Liver (tissue), 9 donors: ENCODE results near the gene CDH4. TPM values are rescaled to one million over a fixed set of nuclear protein-coding genes. Genes with fewer than 3 reads are reported as not detected.

Experiments
- DNase-seq: peaks from one replicate; pipeline ENCODE4 v3.0.0-alpha.2; 2017; ENCODE audit warnings: low spot score
- H3K27ac ChIP-seq, 2 donors: one replicate each; pipeline ENCODE4 v1.7.0; 2013; ENCODE audit warnings: inconsistent platforms in 2 of 2, low read length in 2 of 2, control low read depth in 1 of 2, low read depth in 1 of 2, mild to moderate bottlenecking in 1 of 2
- H3K27me3 ChIP-seq, 4 donors: one replicate each; pipeline versions ENCODE4 v1.6.1 to v1.7.0; 2013; ENCODE audit warnings: low read length in 3 of 4, inconsistent platforms in 1 of 4, mild to moderate bottlenecking in 1 of 4, moderate library complexity in 1 of 4; ENCODE audit not compliant: control insufficient read depth in 4 of 4, insufficient read depth in 4 of 4
- H3K36me3 ChIP-seq, 4 donors: one replicate each; pipeline versions ENCODE4 v1.6.1 to v1.7.0; 2013; ENCODE audit warnings: low read length in 3 of 4, mild to moderate bottlenecking in 3 of 4, low read depth in 1 of 4, moderate library complexity in 1 of 4; ENCODE audit not compliant: control insufficient read depth in 4 of 4, insufficient read depth in 3 of 4
- H3K4me1 ChIP-seq, 4 donors: one replicate each; pipeline versions ENCODE4 v1.6.1 to v1.7.0; 2013; ENCODE audit warnings: low read length in 3 of 4, mild to moderate bottlenecking in 3 of 4, moderate library complexity in 1 of 4; ENCODE audit not compliant: control insufficient read depth in 4 of 4, insufficient read depth in 4 of 4
- H3K4me3 ChIP-seq, 3 donors: one replicate each; pipeline versions ENCODE4 v1.6.1 to v1.7.0; 2013; ENCODE audit warnings: low read length in 3 of 3, control low read depth in 1 of 3, low read depth in 1 of 3, mild to moderate bottlenecking in 1 of 3
- H3K9ac ChIP-seq, 2 donors: one replicate each; pipeline ENCODE4 v1.7.0; 2013; ENCODE audit warnings: low read length in 2 of 2, mild to moderate bottlenecking in 2 of 2, moderate library complexity in 2 of 2, control low read depth in 1 of 2, low read depth in 1 of 2
- H3K9me3 ChIP-seq, 4 donors: one replicate each; pipeline versions ENCODE4 v1.6.1 to v1.7.0; 2013; ENCODE audit warnings: low read length in 3 of 4; ENCODE audit not compliant: control insufficient read depth in 4 of 4
- CTCF ChIP-seq: fragments of 150-350 bp; IDR thresholded peaks from 2 replicates; pipeline ENCODE4 v1.5.1; 2017; ENCODE audit warnings: improper control_type of control experiment, low read depth, low read length; ENCODE audit not compliant: missing input control
- EGR1 ChIP-seq, 2 donors: IDR thresholded peaks; 2 replicates each; pipeline ENCODE4 v1.6.1; 2016 to 2018; ENCODE audit warnings: antibody characterized with exemption in 2 of 2, low read depth in 2 of 2
- FOXA1 ChIP-seq: IDR thresholded peaks from 2 replicates; pipeline ENCODE4 v1.6.1; 2016; ENCODE audit warnings: antibody characterized with exemption
- FOXA2 ChIP-seq: IDR thresholded peaks from 2 replicates; pipeline ENCODE4 v1.6.1; 2016; ENCODE audit warnings: antibody characterized with exemption
- GABPA ChIP-seq, 2 donors: IDR thresholded peaks in 1 of 2; conservative IDR thresholded peaks in 1 of 2; 2 replicates each; pipeline ENCODE4 v1.6.1; 2016; ENCODE audit warnings: antibody characterized with exemption in 2 of 2, mild to moderate bottlenecking in 1 of 2, moderate library complexity in 1 of 2
- HNF4A ChIP-seq, 2 donors: conservative IDR thresholded peaks; 2 replicates each; pipeline ENCODE4 v1.6.1; 2016; ENCODE audit warnings: antibody characterized with exemption in 2 of 2, mild to moderate bottlenecking in 2 of 2
- HNF4G ChIP-seq: IDR thresholded peaks from 2 replicates; pipeline ENCODE4 v1.6.1; 2016; ENCODE audit warnings: antibody characterized with exemption
- NR2F2 ChIP-seq: IDR thresholded peaks from 2 replicates; pipeline ENCODE4 v1.6.1; 2016; ENCODE audit warnings: antibody characterized with exemption
- RAD21 ChIP-seq, 2 donors: IDR thresholded peaks; 2 replicates each; pipeline ENCODE4 v1.6.1; 2016; ENCODE audit warnings: antibody characterized with exemption in 2 of 2, mild to moderate bottlenecking in 2 of 2
- RXRA ChIP-seq, 2 donors: IDR thresholded peaks; 2 replicates each; pipeline ENCODE4 v1.6.1; 2017 to 2018; ENCODE audit warnings: antibody characterized with exemption in 2 of 2, mild to moderate bottlenecking in 1 of 2
- SP1 ChIP-seq: IDR thresholded peaks from 2 replicates; pipeline ENCODE4 v1.6.1; 2018; ENCODE audit warnings: antibody characterized with exemption, mild to moderate bottlenecking
- TAF1 ChIP-seq: conservative IDR thresholded peaks from 2 replicates; pipeline ENCODE4 v1.6.1; 2016; ENCODE audit warnings: antibody characterized with exemption, mild to moderate bottlenecking
- YY1 ChIP-seq: IDR thresholded peaks from 2 replicates; pipeline ENCODE4 v1.6.1; 2016; ENCODE audit warnings: antibody characterized with exemption, mild to moderate bottlenecking
- ZBTB33 ChIP-seq: IDR thresholded peaks from 2 replicates; pipeline ENCODE4 v1.6.1; 2016; ENCODE audit warnings: antibody characterized with exemption
- WGBS: extraction: QIAGEN DNeasy Blood & Tissue Kit; methylation state at CpG from one replicate; pipeline ENCODE4 v1.1.7; 2013; 5-methylcytosine and 5-hydroxymethylcytosine counted together
- polyA plus RNA-seq, 2 donors: library from polyadenylated mRNA; stranded (reverse) in 1 of 2; unstranded in 1 of 2; fragments of 200-250 nt in 1 of 2; fragments of >200 nt in 1 of 2; fragmentation: Nextera tagmentation in 1 of 2; extraction: Ambion mirVana in 1 of 2; gene quantifications; one replicate each; pipeline versions ENCODE4 v1.2.1 to v1.2.3, GENCODE V29; 2013 to 2015
- total RNA-seq, 2 donors: library from RNA; depleted of rRNA; stranded (reverse); fragments of >200 nt; gene quantifications; one replicate each; pipeline ENCODE4 v1.2.3, GENCODE V29; 2014
- TF ChIP-seq, protein P1 (sequence below): IDR thresholded peaks from 2 replicates; pipeline ENCODE4 v1.6.1; 2016; ENCODE audit warnings: antibody characterized with exemption
- TF ChIP-seq, protein P2 (sequence below): IDR thresholded peaks from 2 replicates; pipeline ENCODE4 v1.6.1; 2016; ENCODE audit warnings: antibody characterized with exemption
- TF ChIP-seq, protein P3 (sequence below): IDR thresholded peaks from 2 replicates; pipeline ENCODE4 v1.6.1; 2016; ENCODE audit warnings: antibody characterized with exemption, mild to moderate bottlenecking
- donor health status: healthy.
- donor health status: healthy.
- donor health status: healthy.
- donor health status: healthy.
- donor health status: healthy.

Gene CDH4
- total and polyA plus RNA-seq, 4 donors: 0.03 to 0.25 (median 0.19) TPM; not detected in 1

- DNase-seq: no peak
- Histone ChIP-seq H3K36me3 (no peaks in the 10 kb centered on the region), H3K27me3 (no peaks in the 10 kb centered on the region), H3K4me3 (no peak overlapping the region), H3K9me3 (no peaks in the 10 kb centered on the region), H3K27ac (no peak overlapping the region), H3K4me1 (no peaks in the 10 kb centered on the region), H3K9ac (no peak overlapping the region)
- no peak for TF ChIP-seq SP1
- no peak for TF ChIP-seq RXRA (IDR thresholded peaks at IDR 0.05)
- TF ChIP-seq, protein P1, sequence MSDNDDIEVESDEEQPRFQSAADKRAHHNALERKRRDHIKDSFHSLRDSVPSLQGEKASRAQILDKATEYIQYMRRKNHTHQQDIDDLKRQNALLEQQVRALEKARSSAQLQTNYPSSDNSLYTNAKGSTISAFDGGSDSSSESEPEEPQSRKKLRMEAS: no peak
- no peak for TF ChIP-seq NR2F2
- no peak for TF ChIP-seq EGR1 (IDR thresholded peaks at IDR 0.05; ENCODE audit: low read depth in 2 of 2)
- TF ChIP-seq HNF4G: no peak
- no peak for TF ChIP-seq FOXA1
- TF ChIP-seq, protein P2, sequence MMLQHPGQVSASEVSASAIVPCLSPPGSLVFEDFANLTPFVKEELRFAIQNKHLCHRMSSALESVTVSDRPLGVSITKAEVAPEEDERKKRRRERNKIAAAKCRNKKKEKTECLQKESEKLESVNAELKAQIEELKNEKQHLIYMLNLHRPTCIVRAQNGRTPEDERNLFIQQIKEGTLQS: no peak
- no peak for TF ChIP-seq GABPA (IDR thresholded peaks at IDR 0.05 in 1 of 2, conservative IDR thresholded peaks at IDR 0.05 in 1 of 2)
- TF ChIP-seq, protein P3, sequence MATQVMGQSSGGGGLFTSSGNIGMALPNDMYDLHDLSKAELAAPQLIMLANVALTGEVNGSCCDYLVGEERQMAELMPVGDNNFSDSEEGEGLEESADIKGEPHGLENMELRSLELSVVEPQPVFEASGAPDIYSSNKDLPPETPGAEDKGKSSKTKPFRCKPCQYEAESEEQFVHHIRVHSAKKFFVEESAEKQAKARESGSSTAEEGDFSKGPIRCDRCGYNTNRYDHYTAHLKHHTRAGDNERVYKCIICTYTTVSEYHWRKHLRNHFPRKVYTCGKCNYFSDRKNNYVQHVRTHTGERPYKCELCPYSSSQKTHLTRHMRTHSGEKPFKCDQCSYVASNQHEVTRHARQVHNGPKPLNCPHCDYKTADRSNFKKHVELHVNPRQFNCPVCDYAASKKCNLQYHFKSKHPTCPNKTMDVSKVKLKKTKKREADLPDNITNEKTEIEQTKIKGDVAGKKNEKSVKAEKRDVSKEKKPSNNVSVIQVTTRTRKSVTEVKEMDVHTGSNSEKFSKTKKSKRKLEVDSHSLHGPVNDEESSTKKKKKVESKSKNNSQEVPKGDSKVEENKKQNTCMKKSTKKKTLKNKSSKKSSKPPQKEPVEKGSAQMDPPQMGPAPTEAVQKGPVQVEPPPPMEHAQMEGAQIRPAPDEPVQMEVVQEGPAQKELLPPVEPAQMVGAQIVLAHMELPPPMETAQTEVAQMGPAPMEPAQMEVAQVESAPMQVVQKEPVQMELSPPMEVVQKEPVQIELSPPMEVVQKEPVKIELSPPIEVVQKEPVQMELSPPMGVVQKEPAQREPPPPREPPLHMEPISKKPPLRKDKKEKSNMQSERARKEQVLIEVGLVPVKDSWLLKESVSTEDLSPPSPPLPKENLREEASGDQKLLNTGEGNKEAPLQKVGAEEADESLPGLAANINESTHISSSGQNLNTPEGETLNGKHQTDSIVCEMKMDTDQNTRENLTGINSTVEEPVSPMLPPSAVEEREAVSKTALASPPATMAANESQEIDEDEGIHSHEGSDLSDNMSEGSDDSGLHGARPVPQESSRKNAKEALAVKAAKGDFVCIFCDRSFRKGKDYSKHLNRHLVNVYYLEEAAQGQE: no peak
- no peak for TF ChIP-seq TAF1
- TF ChIP-seq HNF4A (conservative IDR thresholded peaks at IDR 0.05): no peak
- TF ChIP-seq CTCF: no peak
- no peak for TF ChIP-seq ZBTB33
- no peak for TF ChIP-seq YY1
- TF ChIP-seq RAD21 (IDR thresholded peaks at IDR 0.05): no peak
- no peak for TF ChIP-seq FOXA2
- 83% methylated on average over 13 of the region's 13 CpGs for WGBS
These were observed 687.8 kb downstream of the CDH4 start for GRCh38 chr20:61939691-61940360.
